ENCODE measurements around the gene SPTBN4.
"Not testable (repeated sequence)": the region's sequence is repeated elsewhere in the genome, so short reads cannot be mapped to it uniquely, and the experiment has no call there.

The SPTBN4 gene

GRCh38 chr19:40474737-40475136, 7.9 kb downstream of the SPTBN4 start:
- TF ChIP-seq, protein P1, sequence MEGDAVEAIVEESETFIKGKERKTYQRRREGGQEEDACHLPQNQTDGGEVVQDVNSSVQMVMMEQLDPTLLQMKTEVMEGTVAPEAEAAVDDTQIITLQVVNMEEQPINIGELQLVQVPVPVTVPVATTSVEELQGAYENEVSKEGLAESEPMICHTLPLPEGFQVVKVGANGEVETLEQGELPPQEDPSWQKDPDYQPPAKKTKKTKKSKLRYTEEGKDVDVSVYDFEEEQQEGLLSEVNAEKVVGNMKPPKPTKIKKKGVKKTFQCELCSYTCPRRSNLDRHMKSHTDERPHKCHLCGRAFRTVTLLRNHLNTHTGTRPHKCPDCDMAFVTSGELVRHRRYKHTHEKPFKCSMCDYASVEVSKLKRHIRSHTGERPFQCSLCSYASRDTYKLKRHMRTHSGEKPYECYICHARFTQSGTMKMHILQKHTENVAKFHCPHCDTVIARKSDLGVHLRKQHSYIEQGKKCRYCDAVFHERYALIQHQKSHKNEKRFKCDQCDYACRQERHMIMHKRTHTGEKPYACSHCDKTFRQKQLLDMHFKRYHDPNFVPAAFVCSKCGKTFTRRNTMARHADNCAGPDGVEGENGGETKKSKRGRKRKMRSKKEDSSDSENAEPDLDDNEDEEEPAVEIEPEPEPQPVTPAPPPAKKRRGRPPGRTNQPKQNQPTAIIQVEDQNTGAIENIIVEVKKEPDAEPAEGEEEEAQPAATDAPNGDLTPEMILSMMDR (conservative IDR thresholded peaks at IDR 0.05; ENCODE audit: low read length), result no peak
- TF ChIP-seq EZH2phosphoT487 (IDR thresholded peaks at IDR 0.05; ENCODE audit: borderline replicate concordance), result no peak
- H3K4me3 ChIP-seq (ENCODE audit: low read length, poor library complexity, severe bottlenecking), result no peak overlapping the region
- H3K36me3 ChIP-seq (ENCODE audit: insufficient read depth, low read length), result no peaks in the 10 kb centered on the region
- H2AFZ ChIP-seq (ENCODE audit: low read length), result no peak overlapping the region
- no peaks in the 10 kb centered on the region for H3F3A ChIP-seq (ENCODE audit: low read depth)
- no peaks in the 10 kb centered on the region for H3K9me2 ChIP-seq (replicated peaks; ENCODE audit: low read depth, low read length)
- H3K79me2 ChIP-seq (ENCODE audit: insufficient read depth, low read length), result no peaks in the 10 kb centered on the region
- no peak overlapping the region for H3K4me2 ChIP-seq (ENCODE audit: low read depth, low read length, poor library complexity, severe bottlenecking)
- H3K9ac ChIP-seq (ENCODE audit: low read depth, low read length, poor library complexity, severe bottlenecking), result no peak overlapping the region
- no peaks in the 10 kb centered on the region for H4K20me1 ChIP-seq (ENCODE audit: insufficient read depth, low read length, poor library complexity, severe bottlenecking)
- no peaks in the 10 kb centered on the region for H3K27me3 ChIP-seq (ENCODE audit: insufficient read depth, low read length, poor library complexity, severe bottlenecking)
- H3K4me1 ChIP-seq (ENCODE audit: insufficient read depth, low read length, poor library complexity, severe bottlenecking), result no peaks in the 10 kb centered on the region
- H3K9me3 ChIP-seq (ENCODE audit: insufficient read depth, low read depth, low read length), result no peaks in the 10 kb centered on the region

DNA sequence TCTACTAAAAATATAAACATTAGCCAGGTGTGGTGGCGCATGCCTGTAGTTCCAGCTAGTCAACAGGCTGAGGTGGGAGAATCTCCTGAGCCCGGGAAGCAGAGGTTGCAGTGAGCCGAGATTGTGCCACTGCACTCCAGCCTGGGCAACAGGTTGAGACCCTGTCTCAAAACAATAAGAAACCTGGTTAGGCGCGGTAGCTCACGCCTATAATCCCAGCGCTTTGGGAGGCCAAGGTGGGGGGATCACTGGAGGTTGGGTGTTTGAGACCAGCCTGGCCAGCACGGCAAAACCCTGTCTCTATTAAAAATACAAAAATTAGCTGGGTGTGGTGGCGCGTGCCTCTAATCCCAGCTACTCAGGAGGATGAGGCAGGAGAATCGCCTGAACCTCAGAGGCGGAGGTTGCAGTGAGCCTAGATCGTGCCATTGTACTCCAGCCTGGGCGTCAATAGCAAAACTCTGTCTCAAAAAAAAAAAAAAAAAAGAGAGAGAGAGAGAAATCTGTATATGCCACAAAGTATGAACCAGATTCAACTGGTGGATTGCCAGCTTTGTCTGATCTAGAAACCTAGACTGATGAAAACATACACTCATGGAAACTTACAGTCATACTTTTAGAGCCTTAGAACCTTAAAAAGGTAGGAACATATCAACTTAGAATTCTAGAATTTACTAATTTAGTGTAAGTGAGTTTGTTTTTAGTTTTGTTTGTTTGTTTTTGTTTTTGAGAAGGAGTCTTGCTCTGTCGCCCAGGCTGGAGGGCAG, 9.3 kb downstream of the SPTBN4 start:
- H3F3A ChIP-seq (ENCODE audit: low read depth); H3K79me2 ChIP-seq (ENCODE audit: insufficient read depth, low read length); H3K9me3 ChIP-seq (ENCODE audit: insufficient read depth, low read depth, low read length); H3K4me1 ChIP-seq (ENCODE audit: insufficient read depth, low read length, poor library complexity, severe bottlenecking); H4K20me1 ChIP-seq (ENCODE audit: insufficient read depth, low read length, poor library complexity, severe bottlenecking); H3K4me2 ChIP-seq (ENCODE audit: low read depth, low read length, poor library complexity, severe bottlenecking); H3K36me3 ChIP-seq (ENCODE audit: insufficient read depth, low read length); H3K4me3 ChIP-seq (ENCODE audit: low read length, poor library complexity, severe bottlenecking); H3K9me2 ChIP-seq (replicated peaks; ENCODE audit: low read depth, low read length); H3K27me3 ChIP-seq (ENCODE audit: insufficient read depth, low read length, poor library complexity, severe bottlenecking); H3K9ac ChIP-seq (ENCODE audit: low read depth, low read length, poor library complexity, severe bottlenecking); H2AFZ ChIP-seq (ENCODE audit: low read length): not testable (repeated sequence)

DNA sequence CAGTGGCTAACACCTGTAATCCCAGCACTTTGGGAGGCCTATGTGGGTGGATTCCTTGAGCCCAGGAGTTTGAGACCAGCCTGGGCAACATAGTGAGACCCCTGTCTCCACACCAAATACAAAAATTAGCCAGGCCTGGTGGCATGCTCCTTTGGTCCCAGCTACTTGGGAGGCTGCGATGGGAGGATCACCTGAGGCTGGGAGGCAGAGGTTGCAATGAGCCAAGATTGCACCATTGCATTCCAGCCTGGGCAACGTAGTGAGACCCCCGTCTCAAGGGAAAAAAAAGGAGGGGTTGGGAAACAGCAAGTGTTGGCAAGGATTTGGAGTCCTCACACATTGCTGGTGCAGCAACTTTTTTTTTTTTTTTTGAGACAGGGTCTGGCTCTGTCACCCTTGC, 19.2 kb downstream of the SPTBN4 start:
- H3K4me3 ChIP-seq (ENCODE audit: low read length, poor library complexity, severe bottlenecking), result no peak overlapping the region
- no peak overlapping the region for H3K4me2 ChIP-seq (ENCODE audit: low read depth, low read length, poor library complexity, severe bottlenecking)
- no peaks in the 10 kb centered on the region for H3K79me2 ChIP-seq (ENCODE audit: insufficient read depth, low read length)
- no peaks in the 10 kb centered on the region for H4K20me1 ChIP-seq (ENCODE audit: insufficient read depth, low read length, poor library complexity, severe bottlenecking)
- H3K9me2 ChIP-seq (replicated peaks; ENCODE audit: low read depth, low read length), result no peaks in the 10 kb centered on the region
- no peaks in the 10 kb centered on the region for H3K36me3 ChIP-seq (ENCODE audit: insufficient read depth, low read length)
- no peaks in the 10 kb centered on the region for H3K27me3 ChIP-seq (ENCODE audit: insufficient read depth, low read length, poor library complexity, severe bottlenecking)
- TF ChIP-seq, protein P1 (conservative IDR thresholded peaks at IDR 0.05; ENCODE audit: low read length), result no peak
- no peak for TF ChIP-seq EZH2phosphoT487 (IDR thresholded peaks at IDR 0.05; ENCODE audit: borderline replicate concordance)
- H3F3A ChIP-seq (ENCODE audit: low read depth), result no peaks in the 10 kb centered on the region
- H3K9ac ChIP-seq (ENCODE audit: low read depth, low read length, poor library complexity, severe bottlenecking), result no peak overlapping the region
- H3K4me1 ChIP-seq (ENCODE audit: insufficient read depth, low read length, poor library complexity, severe bottlenecking), result no peaks in the 10 kb centered on the region
- H3K9me3 ChIP-seq (ENCODE audit: insufficient read depth, low read depth, low read length), result no peaks in the 10 kb centered on the region
- H2AFZ ChIP-seq (ENCODE audit: low read length), result no peak overlapping the region

DNA sequence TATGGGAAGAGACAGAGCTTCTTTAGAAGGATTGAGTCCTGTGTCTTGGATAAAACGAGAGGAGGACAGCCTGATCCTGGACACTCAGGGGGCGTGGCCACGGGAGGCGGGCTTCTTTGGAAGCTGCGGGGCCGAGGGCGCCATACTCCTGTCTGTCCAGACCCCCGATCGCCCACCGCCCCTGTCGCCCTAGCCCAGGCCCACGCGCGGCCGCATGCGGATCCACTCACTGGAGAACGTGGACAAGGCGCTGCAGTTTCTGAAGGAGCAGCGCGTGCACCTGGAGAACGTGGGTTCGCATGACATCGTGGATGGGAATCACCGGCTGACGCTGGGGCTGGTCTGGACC, 23.1 kb downstream of the SPTBN4 start:
- no peak for TF ChIP-seq EZH2phosphoT487 (IDR thresholded peaks at IDR 0.05; ENCODE audit: borderline replicate concordance)
- TF ChIP-seq, protein P1 (conservative IDR thresholded peaks at IDR 0.05; ENCODE audit: low read length), result no peak
- no peaks in the 10 kb centered on the region for H4K20me1 ChIP-seq (ENCODE audit: insufficient read depth, low read length, poor library complexity, severe bottlenecking)
- H3K4me3 ChIP-seq (ENCODE audit: low read length, poor library complexity, severe bottlenecking), result no peak overlapping the region
- no peaks in the 10 kb centered on the region for H3K79me2 ChIP-seq (ENCODE audit: insufficient read depth, low read length)
- H3F3A ChIP-seq (ENCODE audit: low read depth), result no peaks in the 10 kb centered on the region
- no peaks in the 10 kb centered on the region for H3K36me3 ChIP-seq (ENCODE audit: insufficient read depth, low read length)
- no peaks in the 10 kb centered on the region for H3K9me2 ChIP-seq (replicated peaks; ENCODE audit: low read depth, low read length)
- H3K27me3 ChIP-seq (ENCODE audit: insufficient read depth, low read length, poor library complexity, severe bottlenecking), result no peaks in the 10 kb centered on the region
- no peaks in the 10 kb centered on the region for H3K4me1 ChIP-seq (ENCODE audit: insufficient read depth, low read length, poor library complexity, severe bottlenecking)
- H3K9ac ChIP-seq (ENCODE audit: low read depth, low read length, poor library complexity, severe bottlenecking), result no peak overlapping the region
- H2AFZ ChIP-seq (ENCODE audit: low read length), result no peak overlapping the region
- H3K4me2 ChIP-seq (ENCODE audit: low read depth, low read length, poor library complexity, severe bottlenecking), result no peak overlapping the region
- H3K9me3 ChIP-seq (ENCODE audit: insufficient read depth, low read depth, low read length), result no peaks in the 10 kb centered on the region

Measured in Loucy (cell line).